Astrocyte (in vitro differentiated cells and primary cell): Measurements from ENCODE around the gene MZB1.

Experiments used
- CTCF ChIP-seq: IDR thresholded peaks from 2 replicates; pipeline ENCODE4 v1.5.1; 2011; ENCODE audit warnings: low read depth, mild to moderate bottlenecking, inconsistent platforms, low read length, moderate library complexity; ENCODE audit not compliant: insufficient read depth
- EZH2 ChIP-seq: IDR thresholded peaks from 2 replicates; pipeline ENCODE4 v1.6.1; 2012; ENCODE audit warnings: mild to moderate bottlenecking, low read length, inconsistent platforms; ENCODE audit not compliant: insufficient read depth

- no peak for TF ChIP-seq EZH2
- no peak for TF ChIP-seq CTCF
Observed at GRCh38 chr5:139388198-139388821, 1.4 kb downstream of the MZB1 start.
